Right cardiac atrium (tissue), 5 donors: ENCODE data around the gene ELMO1. TPM values are rescaled to one million over a fixed set of nuclear protein-coding genes. Genes with fewer than 3 reads are reported as not detected.

ENCODE experiments used
- ATAC-seq, 2 donors: fragments of 200-7000 bp; cut with Tn5 transposase; one replicate each; pipeline versions ENCODE4 v1.8.0 to v1.9.1; 2020; ENCODE audit warnings: moderate library complexity in 2 of 2, mild to moderate bottlenecking in 1 of 2
- DNase-seq, 3 donors: peaks; one replicate each; pipeline ENCODE4 v3.0.0-alpha.2; 2020
- H3K27ac ChIP-seq: one replicate; pipeline ENCODE4 v1.5.1; 2013; ENCODE audit warnings: mild to moderate bottlenecking, low read length, control low read depth, moderate library complexity
- H3K27me3 ChIP-seq: one replicate; pipeline ENCODE4 v1.6.1; 2013; ENCODE audit not compliant: control insufficient read depth, insufficient read depth
- H3K4me1 ChIP-seq: one replicate; pipeline ENCODE4 v1.6.1; 2013; ENCODE audit warnings: low read length; ENCODE audit not compliant: control insufficient read depth, insufficient read depth
- H3K4me3 ChIP-seq: one replicate; pipeline ENCODE4 v1.5.1; 2013; ENCODE audit warnings: low read length, control low read depth
- H3K9me3 ChIP-seq: one replicate; pipeline ENCODE4 v1.6.1; 2013; ENCODE audit warnings: low read length; ENCODE audit not compliant: control insufficient read depth
- WGBS: extraction: QIAGEN DNeasy Blood & Tissue Kit; methylation state at CpG from one replicate; pipeline ENCODE4 v1.1.7; 2013; 5-methylcytosine and 5-hydroxymethylcytosine counted together
- intact Hi-C, 4 donors: fragments of 100-400 bp; cut with DNase I; formaldehyde crosslinking; loops; one replicate each; pipeline versions ENCODE4 v1.11.0 to v1.14.0; 2022 to 2023
- polyA plus RNA-seq: library from polyadenylated mRNA; stranded (reverse); fragments of 200-250 nt; gene quantifications from one replicate; pipeline ENCODE4 v1.2.3, GENCODE V29; 2013
- total RNA-seq, 4 donors: library from RNA; stranded (reverse); fragmentation: NEBNext Ultra II Directional; extraction: Animal tissue kit (Norgen Biotek cat#: 25700); gene quantifications; one replicate each; pipeline ENCODE4 v1.2.1, GENCODE V29; 2021
- donor health status: healthy with polysubstance abuse.
- donor health status: DM: no; HTN: yes; CAD: no.
- donor health status: DM: no; HTN: no; CAD: no.
- donor health status: DM: no; HTN: yes; CAD: no; lungs with severe emphysema.
- donor health status: DM: yes; HTN: yes; CAD: no.

The ELMO1 gene
- total and polyA plus RNA-seq, 5 donors = 11.8 to 20.8 (median 18.8) TPM

GRCh38 chr7:37107047-37107750, 341.5 kb downstream of the ELMO1 start:
- Histone ChIP-seq H3K27me3 (no peaks in the 10 kb centered on the region), H3K9me3 (no peaks in the 10 kb centered on the region), H3K4me3 (no peak overlapping the region), H3K4me1 (no peaks in the 10 kb centered on the region), H3K27ac (no peak overlapping the region)
- no peak for ATAC-seq
- WGBS = 86% methylated on average over 4 of the region's 4 CpGs
- DNase-seq = no peak
- intact Hi-C loops = no loop called here

GRCh38 chr7:37105762-37106161, 342.9 kb downstream of the ELMO1 start:
- Histone ChIP-seq H3K27ac (no peak overlapping the region), H3K4me3 (no peak overlapping the region), H3K9me3 (no peaks in the 10 kb centered on the region), H3K27me3 (no peaks in the 10 kb centered on the region), H3K4me1 (peaks cover 4% of the 10 kb centered on the region)
- ATAC-seq (no peak), DNase-seq (no peak)
- intact Hi-C loops = no loop called here
- 96% methylated on average over 4 of the region's 4 CpGs for WGBS

GRCh38 chr7:37104822-37105518, 343.7 kb downstream of the ELMO1 start:
- no peak overlapping the region for H3K4me3 ChIP-seq
- 69% methylated on average over 6 of the region's 6 CpGs for WGBS
- peaks cover 6% of the 10 kb centered on the region for H3K4me1 ChIP-seq
- no peaks in the 10 kb centered on the region for H3K27me3 ChIP-seq
- no peak overlapping the region for H3K27ac ChIP-seq
- DNase-seq (no peak), ATAC-seq (no peak)
- intact Hi-C loops = no loop called here
- no peaks in the 10 kb centered on the region for H3K9me3 ChIP-seq

- no peak overlapping the region for H3K4me3 ChIP-seq
- no peaks in the 10 kb centered on the region for H3K27me3 ChIP-seq
- H3K4me1 ChIP-seq = peaks cover 6% of the 10 kb centered on the region
- no peak overlapping the region for H3K27ac ChIP-seq
- ATAC-seq (no peak), DNase-seq (no peak)
- H3K9me3 ChIP-seq = no peaks in the 10 kb centered on the region
- 95% methylated on average over 2 of the region's 2 CpGs for WGBS
- intact Hi-C loops = no loop called here
Measured at GRCh38 chr7:37102518-37103137, 346.0 kb downstream of the ELMO1 start.

- H3K4me3 ChIP-seq = no peak overlapping the region
- no peak for DNase-seq
- H3K27me3 ChIP-seq = no peaks in the 10 kb centered on the region
- intact Hi-C loops = no loop called here
- H3K27ac ChIP-seq = no peak overlapping the region
- WGBS = 47% methylated on average over 7 of the region's 7 CpGs
- no peaks in the 10 kb centered on the region for H3K9me3 ChIP-seq
- peak; percentile 41 to 51 for ATAC-seq
- H3K4me1 ChIP-seq = peaks cover 6% of the 10 kb centered on the region
Measured at GRCh38 chr7:37100735-37101331, 347.8 kb downstream of the ELMO1 start.

GRCh38 chr7:37098762-37099161, 349.9 kb downstream of the ELMO1 start:
- Histone ChIP-seq H3K27ac (no peak overlapping the region), H3K27me3 (no peaks in the 10 kb centered on the region), H3K4me3 (no peak overlapping the region), H3K4me1 (peaks cover 6% of the 10 kb centered on the region), H3K9me3 (no peaks in the 10 kb centered on the region)
- 92% methylated on average over 2 of the region's 2 CpGs for WGBS
- DNase-seq = no peak
- intact Hi-C loops = no loop called here
- ATAC-seq = no peak

GRCh38 chr7:37097983-37098382, 350.7 kb downstream of the ELMO1 start:
- no peak for ATAC-seq
- Histone ChIP-seq H3K4me1 (peaks cover 6% of the 10 kb centered on the region), H3K27ac (no peak overlapping the region), H3K9me3 (no peaks in the 10 kb centered on the region), H3K27me3 (no peaks in the 10 kb centered on the region), H3K4me3 (no peak overlapping the region)
- intact Hi-C loops = no loop called here
- WGBS = 98% methylated on average over 1 of the region's 1 CpG
- DNase-seq = no peak

GRCh38 chr7:37097276-37097675, 351.4 kb downstream of the ELMO1 start:
- intact Hi-C loops = no loop called here
- H3K4me1 ChIP-seq = peaks cover 6% of the 10 kb centered on the region
- ATAC-seq = no peak
- no peak overlapping the region for H3K27ac ChIP-seq
- no peaks in the 10 kb centered on the region for H3K27me3 ChIP-seq
- no peak overlapping the region for H3K4me3 ChIP-seq
- WGBS = 93% methylated on average over 8 of the region's 8 CpGs
- no peak for DNase-seq
- H3K9me3 ChIP-seq = no peaks in the 10 kb centered on the region

- Histone ChIP-seq H3K4me3 (no peak overlapping the region), H3K27me3 (no peaks in the 10 kb centered on the region), H3K9me3 (no peaks in the 10 kb centered on the region), H3K4me1 (peaks cover 4% of the 10 kb centered on the region), H3K27ac (no peak overlapping the region)
- no peak for DNase-seq
- ATAC-seq = no peak
- intact Hi-C loops = no loop called here
- 94% methylated on average over 6 of the region's 6 CpGs for WGBS
Measured at GRCh38 chr7:37096341-37096740, 352.3 kb downstream of the ELMO1 start.

GRCh38 chr7:37095122-37095521, 353.5 kb downstream of the ELMO1 start:
- Histone ChIP-seq H3K4me3 (no peak overlapping the region), H3K27me3 (no peaks in the 10 kb centered on the region), H3K27ac (no peak overlapping the region), H3K4me1 (no peaks in the 10 kb centered on the region), H3K9me3 (no peaks in the 10 kb centered on the region)
- intact Hi-C loops = no loop called here
- 75% methylated on average over 1 of the region's 1 CpG for WGBS
- no peak for DNase-seq
- ATAC-seq = no peak

- H3K4me3 ChIP-seq = no peak overlapping the region
- no peak overlapping the region for H3K27ac ChIP-seq
- no peaks in the 10 kb centered on the region for H3K9me3 ChIP-seq
- intact Hi-C loops = no loop called here
- peaks cover 2% of the 10 kb centered on the region for H3K4me1 ChIP-seq
- DNase-seq (no peak), ATAC-seq (no peak)
- no peaks in the 10 kb centered on the region for H3K27me3 ChIP-seq
Measured at GRCh38 chr7:37093257-37093656, 355.4 kb downstream of the ELMO1 start.
